HG03457 (cell line): ENCODE results near the gene APBA1.

Experiments used
- ATAC-seq: cut with Tn5 transposase; IDR thresholded peaks from one replicate; pipeline ENCODE4 v1.9.1; 2021; ENCODE audit warnings: moderate number of reproducible peaks; ENCODE audit not compliant: unreplicated experiment

APBA1 gene

DNA sequence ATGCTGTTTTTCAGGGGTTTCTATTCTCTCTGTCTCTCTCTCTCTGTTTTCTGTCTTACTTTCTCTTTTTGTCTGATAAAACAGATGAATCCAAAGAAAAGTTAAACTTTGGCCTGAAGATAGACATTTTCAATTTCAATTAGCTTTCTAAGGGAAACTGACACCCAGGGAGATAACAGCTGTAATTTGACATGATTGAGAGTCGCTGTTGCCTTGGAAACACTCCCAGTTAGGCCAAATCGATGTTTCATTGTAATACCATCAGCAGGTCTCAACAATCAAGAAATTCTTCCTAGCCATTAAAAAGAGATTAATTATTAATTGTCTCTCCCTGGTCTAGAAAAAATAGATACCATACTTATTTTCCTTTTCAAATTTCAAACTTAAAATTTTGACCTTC is 294.2 kb downstream of the APBA1 start:
- no peak for ATAC-seq
